8988T (cell line): ENCODE measurements around the gene MYL7.

Experiments used
- DNase-seq: peaks from one replicate; pipeline ENCODE4 v3.0.0; 2011

The MYL7 gene

DNA sequence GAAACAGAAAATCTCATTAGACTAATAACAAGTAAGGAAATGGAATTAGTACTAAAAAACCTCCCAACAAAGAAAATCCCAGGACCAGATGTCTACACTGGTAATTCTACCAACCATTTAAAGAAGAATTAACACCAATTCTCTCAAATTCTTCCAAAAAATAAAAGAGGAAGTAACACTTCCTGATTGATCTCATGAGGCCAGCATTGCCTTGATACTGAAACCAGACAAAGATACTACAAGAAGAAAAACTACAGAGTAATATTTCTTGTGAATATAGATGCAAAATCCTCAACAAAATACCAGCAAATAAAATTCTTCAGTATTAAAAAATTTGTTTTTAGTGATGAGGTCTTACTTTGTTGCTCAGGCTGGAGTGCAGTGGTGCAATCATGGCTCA lies 26.8 kb upstream of the MYL7 start:
- DNase-seq = no peak

DNA sequence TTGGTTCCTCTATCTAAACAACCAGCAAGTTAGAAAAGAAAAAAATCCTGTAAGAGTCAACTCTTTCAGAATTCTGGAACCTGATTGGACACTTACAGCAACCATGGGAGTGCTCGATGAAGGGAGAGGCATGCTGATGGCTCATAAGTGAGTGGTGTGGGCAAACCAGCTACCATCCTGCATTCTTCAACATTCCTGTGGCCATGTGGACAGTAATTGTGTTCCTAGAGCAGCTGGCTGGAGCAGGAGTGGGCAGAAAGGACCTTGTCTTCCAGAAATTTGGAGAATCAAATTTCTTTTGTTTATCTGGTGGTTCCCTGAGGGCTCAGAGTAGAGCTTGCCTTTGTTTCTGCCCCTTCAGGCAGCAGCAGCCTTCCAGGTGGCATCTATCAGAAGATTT lies 22.5 kb upstream of the MYL7 start:
- DNase-seq = no peak

DNA sequence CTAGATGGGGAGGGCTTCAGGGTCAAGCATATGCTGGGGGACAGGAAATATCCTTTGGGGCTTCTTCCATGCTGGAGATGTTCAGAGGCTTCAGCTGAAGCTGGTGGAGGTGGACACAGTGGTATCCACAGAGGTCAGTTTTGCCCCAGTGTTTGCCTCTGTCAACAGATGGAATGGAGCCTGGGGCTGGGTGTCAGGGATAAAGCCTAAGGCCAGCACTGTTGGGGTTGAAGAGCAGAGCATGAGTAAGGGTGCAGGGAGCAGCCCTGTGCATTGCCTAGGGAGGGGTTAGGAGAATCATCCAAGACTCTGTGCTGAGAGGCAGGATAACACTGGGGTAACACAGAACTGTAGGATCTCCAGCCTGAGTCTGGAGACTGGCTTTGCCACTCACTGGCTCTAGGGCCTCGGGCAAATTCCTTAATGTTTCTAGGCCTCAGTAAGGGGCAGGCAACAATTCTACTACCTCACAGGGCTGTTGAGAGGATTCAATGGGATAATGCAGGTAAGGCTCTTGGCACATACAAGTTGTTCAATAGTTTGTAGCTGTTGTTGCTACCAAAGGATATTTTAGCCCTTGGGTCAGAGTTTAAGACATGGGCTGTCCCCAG lies 21.8 kb upstream of the MYL7 start:
- no peak for DNase-seq

DNA sequence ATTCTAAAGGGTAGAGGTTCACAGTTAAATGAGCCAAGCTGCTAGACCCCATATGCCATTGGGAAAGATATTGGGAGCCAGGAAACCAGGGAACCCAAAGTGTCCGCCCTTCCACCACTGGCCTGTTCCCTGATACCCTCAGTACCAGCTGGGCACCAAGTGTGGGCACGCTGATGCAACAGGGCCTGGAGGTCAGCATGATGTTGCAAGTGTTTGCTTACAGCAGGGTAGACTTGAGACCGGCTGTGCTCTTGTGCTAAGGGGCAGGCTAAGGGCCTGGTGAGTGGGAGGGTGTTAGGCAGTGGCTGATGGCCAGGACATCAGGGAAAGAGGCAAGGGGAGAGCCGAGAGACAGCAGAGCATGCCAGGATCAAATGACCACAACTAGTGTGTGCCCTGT lies 21.0 kb upstream of the MYL7 start:
- DNase-seq = no peak

- DNase-seq = no peak
Observed at GRCh38 chr7:44161371-44161770, 20.2 kb upstream of the MYL7 start.

DNA sequence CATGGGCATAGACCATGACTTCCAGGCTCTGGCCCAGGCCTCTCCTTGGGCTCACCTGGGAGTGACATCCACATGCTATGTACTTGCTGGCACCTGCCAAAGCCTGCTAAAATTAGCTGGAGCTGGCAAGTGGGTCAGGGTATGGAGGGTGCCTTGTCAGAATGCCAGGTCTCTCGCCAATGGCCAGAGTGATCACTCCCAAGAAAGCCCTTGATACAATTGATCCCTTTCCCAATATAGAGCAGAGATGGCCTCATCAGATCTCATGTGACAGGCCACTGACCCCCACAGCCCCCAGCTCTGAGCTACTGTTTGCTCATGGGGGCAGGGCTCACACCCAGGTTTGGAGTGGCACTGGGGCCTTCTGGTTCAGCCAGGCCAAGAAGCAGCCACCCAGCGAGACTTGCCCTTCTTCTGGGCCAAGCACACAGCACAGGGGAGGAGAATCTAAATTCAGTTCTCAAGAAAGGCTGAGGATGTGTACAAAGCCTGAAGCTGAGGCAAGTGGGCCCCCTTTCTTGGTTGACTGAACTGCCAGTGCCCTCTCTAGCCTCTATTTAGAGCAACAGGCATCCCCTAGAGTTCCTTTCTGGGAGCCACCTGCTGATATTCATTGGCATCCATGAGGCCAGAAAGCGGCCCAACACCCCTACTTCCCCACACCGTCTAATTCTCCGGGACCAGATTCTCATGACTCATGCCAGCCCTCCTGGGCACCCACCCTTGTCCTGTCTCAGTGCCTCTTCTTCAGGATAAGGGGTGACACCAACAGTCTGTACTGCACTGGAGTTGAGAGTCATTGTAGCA lies 18.9 kb upstream of the MYL7 start:
- no peak for DNase-seq

- DNase-seq = no peak
Observed at GRCh38 chr7:44158873-44159631, 17.9 kb upstream of the MYL7 start.

DNA sequence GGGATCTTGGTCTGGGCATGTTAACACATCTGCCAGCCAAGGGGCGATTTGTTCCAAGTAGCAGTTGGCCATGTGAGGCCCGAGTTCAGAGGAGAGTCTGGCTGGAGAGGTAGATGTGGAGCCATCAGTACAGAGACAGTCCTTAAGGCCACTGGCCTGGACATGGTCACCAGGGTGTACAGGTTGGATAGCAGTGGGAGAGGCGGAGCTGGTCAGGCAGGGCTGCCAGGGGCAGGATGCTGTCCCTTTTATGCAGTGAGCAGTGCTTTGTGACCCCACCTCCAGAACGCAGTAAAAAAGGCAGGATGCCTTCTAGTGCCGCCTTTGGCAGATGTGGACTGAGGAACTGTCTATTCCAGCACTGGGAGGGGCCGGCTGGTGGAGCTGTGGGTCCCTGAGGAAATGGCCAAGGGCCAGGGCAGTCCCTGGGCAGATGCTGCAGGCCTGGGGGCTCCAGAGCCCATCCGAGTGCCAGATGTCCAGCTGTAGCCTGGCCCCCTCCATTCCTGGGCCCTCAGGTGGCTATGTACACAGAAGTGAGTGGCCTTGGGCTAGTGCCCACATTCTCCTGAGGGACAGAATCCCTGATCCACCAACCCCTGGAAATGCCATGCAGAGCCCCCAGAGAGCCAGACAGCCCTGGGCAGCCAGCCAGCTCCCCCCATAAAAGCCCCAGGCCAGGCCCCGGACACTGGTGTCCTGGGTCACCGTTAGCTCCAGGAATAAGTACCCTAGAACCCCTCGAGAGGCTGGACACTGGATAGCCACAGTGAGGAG lies 17.2 kb upstream of the MYL7 start:
- no peak for DNase-seq

GRCh38 chr7:44157116-44158080 lies 16.3 kb upstream of the MYL7 start:
- no peak for DNase-seq

GRCh38 chr7:44156453-44157010 lies 15.4 kb upstream of the MYL7 start:
- DNase-seq = no peak

GRCh38 chr7:44155191-44156185 lies 14.4 kb upstream of the MYL7 start:
- DNase-seq = no peak

GRCh38 chr7:44154703-44155102 lies 13.6 kb upstream of the MYL7 start:
- no peak for DNase-seq

GRCh38 chr7:44153948-44154335 lies 12.8 kb upstream of the MYL7 start:
- no peak for DNase-seq

DNA sequence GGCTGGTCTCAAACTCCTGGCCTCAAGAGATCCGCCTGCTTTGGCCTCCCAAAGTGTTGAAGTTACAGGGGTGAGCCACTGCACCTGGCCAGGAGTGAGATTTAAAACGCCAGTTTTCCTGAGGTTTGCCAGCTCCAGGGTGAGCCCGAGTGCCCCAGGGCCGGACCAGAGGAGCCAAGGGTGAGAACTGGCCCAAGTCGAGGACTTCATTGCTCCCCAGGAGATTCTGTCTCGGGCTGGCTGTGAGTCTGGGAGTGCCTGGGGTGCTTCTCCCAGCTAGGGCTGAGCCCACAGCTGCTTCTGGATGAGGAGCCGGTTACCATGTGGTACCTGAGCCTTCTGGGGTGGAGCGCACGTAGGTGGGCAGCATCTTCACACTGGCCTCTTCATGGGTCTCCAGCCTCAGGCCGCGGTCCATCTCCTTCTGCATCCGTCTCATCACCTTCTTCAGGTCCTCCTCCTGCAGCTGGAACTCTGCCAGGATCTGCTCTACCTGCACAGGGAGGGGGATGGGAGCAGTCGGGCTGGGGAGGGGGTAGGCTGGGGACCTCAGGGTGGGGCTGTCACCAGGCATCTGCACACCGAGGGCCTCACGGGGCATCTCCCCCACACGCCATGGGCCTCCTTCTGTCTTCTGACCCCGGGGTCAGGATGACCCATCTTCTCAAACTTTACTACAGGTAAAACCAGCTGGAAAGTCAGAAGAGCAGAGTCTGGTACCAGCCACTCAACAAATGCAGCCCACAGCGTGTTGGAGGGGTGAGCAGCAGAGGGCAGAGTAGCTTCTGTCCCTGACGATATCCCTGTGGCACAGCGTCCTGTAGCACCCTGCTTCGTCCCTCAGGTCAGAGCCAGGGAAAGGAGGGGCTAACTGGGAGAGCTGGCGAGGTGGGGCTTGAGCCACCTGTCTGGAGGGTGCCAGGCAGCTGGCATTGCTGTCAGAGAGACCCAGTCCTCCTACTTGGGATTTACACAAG lies 12.1 kb upstream of the MYL7 start:
- no peak for DNase-seq

GRCh38 chr7:44151956-44152355 lies 10.8 kb upstream of the MYL7 start:
- no peak for DNase-seq

DNA sequence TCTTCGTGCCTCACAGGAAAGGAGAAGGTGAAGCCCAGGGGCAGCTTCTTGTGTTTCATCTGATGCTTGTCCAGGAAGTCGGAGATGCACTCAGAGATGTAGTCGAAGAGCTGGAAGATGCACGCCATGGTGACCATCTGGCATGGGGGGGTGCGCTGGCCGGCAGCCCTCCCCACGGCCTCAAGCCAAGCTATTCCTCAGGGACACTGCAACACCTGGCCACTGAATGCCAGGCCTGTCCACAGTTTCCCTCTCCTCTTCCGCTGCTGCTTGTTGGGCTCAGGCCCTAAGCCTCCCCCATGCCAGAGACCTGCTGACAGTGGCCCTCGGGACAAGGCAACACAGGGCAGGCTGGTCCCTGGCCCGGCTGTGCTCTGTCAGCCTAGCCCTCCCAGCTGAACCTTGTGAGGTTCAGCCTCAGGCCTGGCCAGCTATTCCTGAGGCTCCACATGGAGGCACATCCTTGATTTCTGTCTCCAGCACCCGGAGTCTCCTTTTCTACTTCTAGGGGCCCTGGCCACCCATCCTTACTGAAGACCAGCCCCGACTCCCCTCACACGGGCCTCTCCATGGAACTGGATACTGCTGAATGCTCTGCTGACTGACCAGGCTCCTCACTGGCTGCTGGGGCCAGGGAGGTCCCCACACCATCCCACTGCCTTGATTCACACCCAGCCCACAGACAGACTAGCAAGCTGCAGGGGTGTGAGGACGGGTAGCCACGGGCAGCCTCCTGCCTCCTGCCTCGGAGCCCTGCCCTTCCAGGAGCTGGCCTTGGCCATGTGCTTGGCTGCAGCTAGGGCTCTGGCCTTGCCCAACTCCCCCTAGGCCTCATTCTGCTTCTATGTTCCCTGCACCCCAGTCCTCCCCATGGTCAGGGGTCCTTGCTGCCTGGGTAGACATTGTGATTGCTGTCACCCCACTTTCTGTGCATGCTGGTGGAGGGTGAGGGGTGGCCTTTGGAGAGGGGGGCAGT lies 10.1 kb upstream of the MYL7 start:
- DNase-seq = no peak

DNA sequence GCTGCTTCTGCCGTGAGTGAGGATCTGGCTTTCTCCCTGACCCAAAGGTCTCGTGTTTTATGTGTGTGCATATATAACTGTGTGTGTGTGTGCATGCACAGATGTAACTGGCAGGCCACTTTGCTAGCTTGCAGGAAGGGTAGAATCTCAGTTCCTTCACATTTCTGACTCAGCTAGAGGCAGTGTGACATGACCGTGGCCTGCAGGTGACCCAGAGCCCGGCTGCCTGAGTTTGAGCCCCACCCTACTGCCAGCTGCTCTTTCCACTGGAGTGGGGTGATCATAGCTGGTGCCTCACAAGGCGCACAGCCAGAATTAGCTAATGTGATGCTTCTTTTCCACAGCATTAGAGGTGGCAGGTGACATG lies 9.3 kb upstream of the MYL7 start:
- DNase-seq = no peak
